Retina (tissue), 1 donor: Measurements from ENCODE around the gene ROPN1.

ENCODE experiments used
- DNase-seq: peaks from one replicate; pipeline ENCODE4 v3.0.0-alpha.2; 2016

Gene ROPN1

GRCh38 chr3:123947482-123947881 lies 44.4 kb downstream of the ROPN1 start:
- DNase-seq, result no peak

- no peak for DNase-seq
These were observed 50.4 kb downstream of the ROPN1 start for GRCh38 chr3:123941542-123941941.

- DNase-seq, result no peak
These were observed 50.8 kb downstream of the ROPN1 start for GRCh38 chr3:123941121-123941520.

DNA sequence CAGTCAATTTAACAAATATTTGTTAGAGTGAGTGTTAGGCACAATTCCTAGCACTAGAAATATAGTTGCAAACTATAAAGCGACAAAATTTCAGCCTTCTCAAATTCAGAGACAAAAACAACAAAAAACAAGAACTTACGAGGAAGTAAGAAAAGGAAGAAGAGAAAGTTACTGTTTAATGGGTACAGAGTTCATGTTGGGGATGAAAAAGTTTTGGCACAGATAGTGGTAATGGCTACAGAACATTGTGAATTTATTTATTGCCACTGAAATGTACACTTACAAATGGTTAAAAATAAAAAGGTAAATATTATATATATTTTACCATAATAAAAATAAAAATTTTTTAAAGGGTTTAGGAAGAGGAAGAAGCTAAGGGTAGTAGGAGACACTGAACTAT lies 52.2 kb downstream of the ROPN1 start:
- no peak for DNase-seq

GRCh38 chr3:123936400-123936799 lies 55.5 kb downstream of the ROPN1 start:
- DNase-seq, result no peak

GRCh38 chr3:123935830-123936229 lies 56.1 kb downstream of the ROPN1 start:
- DNase-seq, result no peak

DNA sequence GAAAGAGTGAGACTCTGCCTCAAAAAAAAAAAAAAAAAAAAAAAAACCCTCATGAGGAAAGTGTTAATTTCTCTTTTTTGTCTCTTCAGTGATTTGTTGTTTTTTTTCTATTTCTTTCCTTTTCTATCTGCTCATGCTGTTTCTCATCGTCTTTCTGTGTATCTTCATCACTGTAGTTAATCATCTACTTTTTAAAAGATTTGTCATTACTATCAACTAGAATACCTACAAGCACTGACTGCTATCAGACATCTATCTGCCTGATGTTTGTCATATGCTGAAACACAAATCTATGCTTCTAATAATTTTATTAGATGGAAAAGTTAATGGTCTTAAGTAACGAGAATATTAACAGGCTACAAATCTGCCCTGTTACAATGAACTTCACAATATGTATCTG lies 57.7 kb downstream of the ROPN1 start:
- DNase-seq, result no peak

DNA sequence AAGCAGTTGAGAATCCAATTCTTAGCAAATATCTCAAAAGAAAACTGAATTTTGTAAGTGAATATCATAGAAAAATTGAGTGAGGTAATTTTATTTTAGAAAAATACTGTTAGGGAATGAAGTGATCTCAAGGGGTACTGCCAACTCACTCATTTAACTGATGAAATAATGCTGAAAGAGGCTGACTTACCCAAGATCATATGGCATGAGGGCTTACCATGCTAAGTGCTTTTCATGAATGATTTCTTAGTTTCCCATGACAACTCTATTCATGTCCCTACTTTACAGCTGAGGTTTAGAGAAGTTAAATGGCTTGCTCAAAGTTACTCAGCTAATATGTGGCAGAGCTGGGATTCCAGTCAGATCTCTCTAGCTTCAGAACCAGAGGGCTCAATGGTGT lies 61.5 kb downstream of the ROPN1 start:
- DNase-seq, result no peak

DNA sequence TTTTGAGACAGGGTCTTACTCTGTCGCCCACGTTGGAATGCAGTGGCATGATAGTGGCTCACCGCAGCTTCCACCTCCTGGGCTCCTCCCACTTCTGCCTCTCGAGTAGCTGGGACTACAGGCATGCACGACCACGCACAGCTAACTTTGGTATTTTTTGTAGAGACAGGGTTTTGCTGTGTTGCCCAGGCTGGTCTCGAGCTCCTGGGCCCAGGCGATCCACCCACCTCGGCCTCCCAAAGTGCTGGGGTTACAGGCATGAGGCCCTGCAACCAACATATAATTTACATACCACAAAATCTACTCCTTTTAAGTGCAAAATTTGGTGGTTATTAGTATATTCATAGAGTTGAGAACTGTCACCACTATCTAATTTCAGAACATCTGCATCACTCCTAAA lies 62.6 kb downstream of the ROPN1 start:
- no peak for DNase-seq

DNA sequence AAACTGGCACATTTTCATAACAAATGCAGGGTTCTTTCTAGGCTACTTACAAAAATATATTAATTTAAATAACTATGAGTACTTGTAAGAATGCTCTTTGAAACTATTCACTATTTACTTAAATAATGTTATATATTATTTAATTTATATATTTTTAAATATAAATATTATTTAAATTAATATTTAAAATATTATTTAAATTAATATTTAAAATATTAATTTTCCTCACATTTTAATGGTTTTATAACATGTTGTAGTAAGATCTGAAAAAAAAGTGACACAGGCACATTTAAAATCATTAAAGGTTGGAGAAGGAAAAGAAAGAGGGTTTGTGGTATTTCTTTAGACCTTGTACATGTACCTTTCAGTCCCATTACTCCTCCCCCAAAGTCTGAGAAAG lies 65.5 kb downstream of the ROPN1 start:
- no peak for DNase-seq

GRCh38 chr3:123920868-123921267 lies 71.1 kb downstream of the ROPN1 start:
- DNase-seq, result no peak

GRCh38 chr3:123920383-123920782 lies 71.5 kb downstream of the ROPN1 start:
- no peak for DNase-seq

GRCh38 chr3:123919353-123919752 lies 72.6 kb downstream of the ROPN1 start:
- DNase-seq, result no peak
